GM12865 (cell line): ENCODE measurements around the gene SLC17A6.

Source experiments
- DNase-seq: peaks from one replicate; pipeline ENCODE4 v3.0.0; 2010; ENCODE audit warnings: low read depth
- H3K4me3 ChIP-seq: 2 replicates; pipeline ENCODE4 v1.5.1; 2011; ENCODE audit warnings: mild to moderate bottlenecking, low read depth, low read length, control low read depth
- CTCF ChIP-seq: IDR thresholded peaks from 2 replicates; pipeline ENCODE4 v1.5.1; 2011; ENCODE audit warnings: low read length, control low read depth, low read depth, inconsistent platforms; ENCODE audit not compliant: insufficient read depth; ENCODE audit errors: missing control alignments

SLC17A6 gene

DNA sequence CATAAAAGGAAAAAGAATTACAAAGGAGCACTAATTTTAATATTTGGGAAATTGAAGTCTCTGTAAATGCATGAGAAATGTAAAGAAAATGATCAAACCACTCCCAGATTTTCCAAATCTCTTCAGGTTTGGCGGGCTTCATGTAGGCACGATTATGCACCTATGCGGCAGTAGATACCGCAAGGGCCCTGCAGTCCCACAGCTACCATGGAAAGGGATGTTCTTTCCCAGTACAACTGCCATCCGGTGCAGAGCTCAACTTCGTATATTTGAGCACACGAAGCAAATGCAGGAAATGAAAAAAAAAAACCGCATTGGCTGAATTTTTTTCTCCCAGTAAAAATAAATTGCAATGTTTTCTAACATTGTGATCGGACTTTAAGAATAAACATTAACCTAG is 1.4 kb downstream of the SLC17A6 start:
- TF ChIP-seq CTCF = no peak
- no peak overlapping the region for H3K4me3 ChIP-seq
- DNase-seq = no peak

- DNase-seq = no peak
- TF ChIP-seq CTCF = no peak
- H3K4me3 ChIP-seq = no peak overlapping the region
These were observed 2.1 kb downstream of the SLC17A6 start for GRCh38 chr11:22340235-22340634.

DNA sequence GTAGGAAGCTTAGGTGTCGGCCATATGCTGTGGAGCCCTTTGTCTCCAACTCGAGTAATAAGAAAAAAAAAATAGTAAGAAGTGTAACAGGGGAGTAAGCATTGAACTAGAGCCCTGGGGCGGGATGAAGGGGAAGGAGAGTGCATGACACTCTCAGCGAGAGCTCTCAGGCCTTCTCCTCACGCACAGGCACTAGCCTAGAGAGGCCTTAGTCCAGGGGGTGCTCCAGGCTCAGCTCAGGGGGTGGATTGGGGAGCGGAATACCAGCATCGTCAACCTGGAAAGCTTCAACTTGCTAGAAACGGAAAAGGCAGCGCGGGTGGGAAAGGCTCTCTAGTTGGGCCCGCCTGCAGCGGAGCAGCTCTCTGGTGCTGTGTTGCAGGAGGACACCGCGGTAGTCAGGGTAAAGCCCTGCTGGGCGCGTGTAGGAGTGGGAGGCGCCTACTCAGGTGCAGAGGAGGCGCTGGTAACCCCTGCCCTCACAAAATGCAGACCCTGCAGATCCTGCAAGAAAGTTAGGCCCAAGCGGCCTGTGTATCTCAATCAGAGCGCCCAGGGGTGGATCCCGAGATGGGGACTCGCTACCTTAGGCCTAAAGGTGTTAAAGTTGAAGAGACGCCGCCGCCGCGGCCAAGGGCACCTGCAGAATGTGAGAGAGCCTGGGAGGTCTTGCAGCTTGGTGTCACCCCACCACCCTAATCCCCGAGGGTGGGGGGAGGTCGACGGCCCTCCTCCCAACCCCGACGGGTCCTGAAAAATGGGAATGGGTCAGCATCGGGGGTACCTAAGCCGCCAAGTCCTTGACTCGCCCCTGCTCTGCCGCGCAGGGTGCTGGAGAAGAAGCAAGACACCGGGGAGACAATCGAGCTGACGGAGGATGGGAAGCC is 2.8 kb downstream of the SLC17A6 start:
- H3K4me3 ChIP-seq = no peak overlapping the region
- TF ChIP-seq CTCF = no peak
- DNase-seq = no peak

- no peak for TF ChIP-seq CTCF
- DNase-seq = no peak
- H3K4me3 ChIP-seq = no peak overlapping the region
These were observed 3.4 kb downstream of the SLC17A6 start for GRCh38 chr11:22341588-22341931.

DNA sequence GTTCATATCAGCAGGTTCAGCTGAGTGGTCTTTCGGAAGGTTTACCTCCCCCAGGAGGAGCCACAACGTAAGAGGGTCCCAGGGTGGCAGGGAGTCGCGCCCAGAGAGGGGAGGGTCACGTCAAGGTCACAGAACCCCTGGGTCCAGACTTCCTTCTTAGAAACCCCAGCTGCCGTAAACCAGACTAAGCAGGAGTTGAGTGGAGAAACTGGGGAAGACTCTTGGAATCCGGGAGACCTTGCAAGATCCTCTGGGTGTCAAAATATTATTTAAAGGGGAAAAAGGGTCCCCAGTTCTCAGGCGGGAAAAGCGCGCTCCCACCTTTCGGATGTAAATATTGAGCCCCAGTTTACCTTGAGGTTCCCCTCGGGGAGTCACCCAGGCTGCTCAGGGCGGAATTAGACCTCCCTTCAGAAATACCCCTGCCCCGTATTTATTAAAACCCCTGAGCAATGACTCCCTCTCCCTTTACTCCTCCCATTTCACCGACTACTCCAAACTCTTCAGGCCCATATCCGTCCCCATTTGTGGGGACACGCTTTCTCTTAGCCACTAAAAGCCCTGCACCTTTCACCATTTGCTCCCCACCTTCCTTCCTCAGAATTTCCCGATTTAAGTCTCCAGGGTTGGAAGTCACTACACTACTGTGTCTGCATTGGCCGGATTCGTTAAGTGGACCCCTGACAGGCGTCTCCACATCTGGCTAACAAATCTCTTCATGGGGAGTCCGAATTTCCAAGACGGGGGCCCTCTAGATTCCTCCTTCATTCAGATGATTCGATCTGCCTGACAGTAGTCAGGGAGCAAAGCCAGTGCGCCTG is 4.2 kb downstream of the SLC17A6 start:
- H3K4me3 ChIP-seq = no peak overlapping the region
- no peak for TF ChIP-seq CTCF
- DNase-seq = no peak

GRCh38 chr11:22343032-22343324 is 4.8 kb downstream of the SLC17A6 start:
- no peak overlapping the region for H3K4me3 ChIP-seq
- TF ChIP-seq CTCF = no peak
- no peak for DNase-seq
